GM21381 (cell line): ENCODE results near the gene SPRY2.
"Not testable (repeated sequence)": the region's sequence is repeated elsewhere in the genome, so short reads cannot be mapped to it uniquely, and the experiment has no call there.

Source experiments
- ATAC-seq: cut with Tn5 transposase; IDR thresholded peaks from one replicate; pipeline ENCODE4 v1.9.1; 2021; ENCODE audit warnings: mild to moderate bottlenecking, moderate library complexity; ENCODE audit not compliant: unreplicated experiment

SPRY2 gene

GRCh38 chr13:80355496-80356094 is 14.7 kb upstream of the SPRY2 start:
- not testable (repeated sequence) for ATAC-seq

GRCh38 chr13:80348750-80349149 is 7.8 kb upstream of the SPRY2 start:
- no peak for ATAC-seq

- no peak for ATAC-seq
These were observed 7.4 kb upstream of the SPRY2 start for GRCh38 chr13:80348314-80348713.

GRCh38 chr13:80345771-80346510 is 5.0 kb upstream of the SPRY2 start:
- no peak for ATAC-seq

- not testable (repeated sequence) for ATAC-seq
These were observed 3.1 kb upstream of the SPRY2 start for GRCh38 chr13:80344032-80344431.

- peak; percentile 57 for ATAC-seq
These were observed 1.8 kb upstream of the SPRY2 start for GRCh38 chr13:80342471-80343371.

- ATAC-seq, result no peak
These were observed 937 bp upstream of the SPRY2 start for GRCh38 chr13:80341756-80342370.

- ATAC-seq, result peak; percentile 31
These were observed 250 bp downstream of the SPRY2 start for GRCh38 chr13:80340651-80341100.

- ATAC-seq, result no peak
These were observed 845 bp downstream of the SPRY2 start for GRCh38 chr13:80339912-80340650.

- ATAC-seq, result no peak
These were observed 1.4 kb downstream of the SPRY2 start for GRCh38 chr13:80339563-80339911.

- ATAC-seq, result no peak
These were observed 2.0 kb downstream of the SPRY2 start for GRCh38 chr13:80338781-80339562.

- ATAC-seq, result no peak
These were observed 3.4 kb downstream of the SPRY2 start for GRCh38 chr13:80337288-80338081.

GRCh38 chr13:80336776-80337287 is 4.1 kb downstream of the SPRY2 start:
- no peak for ATAC-seq

GRCh38 chr13:80336370-80336769 is 4.6 kb downstream of the SPRY2 start:
- ATAC-seq, result no peak

- ATAC-seq, result no peak
These were observed 6.2 kb downstream of the SPRY2 start for GRCh38 chr13:80334597-80335260.

- ATAC-seq, result no peak
These were observed 8.9 kb downstream of the SPRY2 start for GRCh38 chr13:80331984-80332383.

- ATAC-seq, result no peak
These were observed 11.7 kb downstream of the SPRY2 start for GRCh38 chr13:80329250-80329649.

GRCh38 chr13:80319004-80319403 is 21.9 kb downstream of the SPRY2 start:
- no peak for ATAC-seq
